Activated CD4-positive, CD25-positive, alpha-beta regulatory T cell treated with anti-CD3 and anti-CD28 coated beads, Interleukin-2, amount 50 U/mL, for 16 hours (primary cell): ENCODE measurements around the gene CHCHD6.

Experiments used
- DNase-seq: peaks from one replicate; pipeline ENCODE4 v3.0.0-alpha.2; 2020; ENCODE audit warnings: low read depth, low spot score

The CHCHD6 gene

DNA sequence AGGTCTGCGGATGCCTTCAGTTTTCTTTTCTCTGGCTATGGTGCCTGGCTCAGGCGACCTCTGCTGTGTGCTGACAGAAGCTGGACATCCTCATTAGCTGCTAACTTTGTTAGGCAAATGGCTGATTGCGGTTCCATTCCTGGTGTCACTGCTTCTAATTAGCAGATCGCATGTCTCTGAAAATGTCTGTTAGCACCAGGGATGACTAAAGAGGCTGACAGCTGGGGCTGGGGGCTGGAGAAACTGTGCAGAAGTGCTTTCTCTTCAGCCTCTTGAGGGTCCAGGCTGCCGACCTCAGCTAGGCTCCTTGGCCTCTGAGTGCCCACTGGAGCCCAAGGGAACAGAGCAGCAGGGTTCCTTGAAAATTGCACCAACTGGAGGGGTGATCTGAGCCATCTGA, 39.3 kb downstream of the CHCHD6 start:
- DNase-seq, result no peak

- no peak for DNase-seq
Measured at GRCh38 chr3:126743781-126744180, 39.7 kb downstream of the CHCHD6 start.

DNA sequence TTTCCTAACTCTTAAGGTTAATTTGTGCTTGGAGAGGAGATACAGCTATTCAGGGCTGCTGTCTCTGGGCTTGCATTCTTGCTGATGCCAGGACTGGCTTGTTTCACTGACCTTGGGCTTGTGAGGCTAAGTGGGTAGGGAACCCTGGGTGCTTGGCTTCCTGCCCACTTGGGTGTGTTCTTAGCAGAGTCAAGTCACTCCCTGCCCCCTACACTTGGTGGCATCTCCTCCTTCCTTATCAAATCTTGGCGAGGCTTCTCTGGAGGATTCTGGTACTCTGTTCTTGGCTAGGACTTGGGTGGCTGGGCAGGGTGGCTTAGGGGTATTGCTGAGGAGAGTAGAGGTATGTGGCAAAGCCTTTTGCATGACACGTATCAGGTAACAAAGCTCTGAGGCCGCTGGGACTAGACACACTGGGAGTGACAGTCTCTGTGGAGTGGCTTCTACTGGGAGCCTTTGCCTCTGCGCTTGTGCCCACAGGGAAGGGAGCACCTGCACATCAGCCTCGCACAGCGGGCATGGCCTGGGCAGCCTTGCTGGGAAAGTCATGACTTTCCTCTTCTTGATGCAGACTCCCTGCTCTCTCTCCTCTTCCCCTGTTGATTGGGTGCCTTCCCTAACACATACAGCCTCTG, 41.8 kb downstream of the CHCHD6 start:
- DNase-seq, result no peak

DNA sequence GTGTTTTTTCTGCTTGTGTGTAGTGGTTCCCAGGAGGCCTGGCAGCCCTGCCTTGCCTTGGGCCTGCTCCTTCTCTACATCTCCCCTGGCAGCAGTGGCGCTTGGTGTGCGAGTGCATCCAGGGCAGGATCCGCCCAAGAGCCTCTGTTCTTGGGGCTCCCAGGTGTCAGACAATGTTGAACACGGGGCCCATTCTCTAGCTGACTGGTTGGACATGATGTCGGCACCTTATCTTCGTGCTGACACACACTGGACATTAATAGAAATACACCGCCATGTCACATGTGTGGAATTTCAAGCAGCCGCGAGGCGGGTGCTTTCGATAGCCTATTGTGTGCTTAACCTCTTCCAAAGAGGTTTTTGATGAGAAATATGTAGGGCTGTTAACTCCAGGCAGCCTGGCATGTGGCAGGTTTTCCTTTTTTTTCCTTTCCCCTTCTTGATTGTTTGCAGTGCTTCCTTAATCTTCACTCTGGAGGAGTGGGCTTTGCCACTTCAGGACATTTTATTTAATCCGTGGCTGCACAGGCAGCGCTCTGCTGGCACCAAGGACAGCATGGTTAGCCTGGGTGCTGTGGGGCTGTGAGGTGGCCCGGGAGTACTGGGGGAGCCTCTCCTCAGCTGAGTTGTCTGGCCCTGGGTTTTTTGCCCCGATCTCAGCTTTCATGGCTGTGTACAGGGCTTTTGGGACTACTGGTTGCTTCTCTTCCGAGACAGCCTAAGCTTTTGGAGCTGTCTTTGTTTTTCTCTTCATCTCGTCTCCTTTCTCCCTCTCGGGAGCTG, 42.5 kb downstream of the CHCHD6 start:
- no peak for DNase-seq

GRCh38 chr3:126747768-126748167, 43.7 kb downstream of the CHCHD6 start:
- DNase-seq, result no peak

DNA sequence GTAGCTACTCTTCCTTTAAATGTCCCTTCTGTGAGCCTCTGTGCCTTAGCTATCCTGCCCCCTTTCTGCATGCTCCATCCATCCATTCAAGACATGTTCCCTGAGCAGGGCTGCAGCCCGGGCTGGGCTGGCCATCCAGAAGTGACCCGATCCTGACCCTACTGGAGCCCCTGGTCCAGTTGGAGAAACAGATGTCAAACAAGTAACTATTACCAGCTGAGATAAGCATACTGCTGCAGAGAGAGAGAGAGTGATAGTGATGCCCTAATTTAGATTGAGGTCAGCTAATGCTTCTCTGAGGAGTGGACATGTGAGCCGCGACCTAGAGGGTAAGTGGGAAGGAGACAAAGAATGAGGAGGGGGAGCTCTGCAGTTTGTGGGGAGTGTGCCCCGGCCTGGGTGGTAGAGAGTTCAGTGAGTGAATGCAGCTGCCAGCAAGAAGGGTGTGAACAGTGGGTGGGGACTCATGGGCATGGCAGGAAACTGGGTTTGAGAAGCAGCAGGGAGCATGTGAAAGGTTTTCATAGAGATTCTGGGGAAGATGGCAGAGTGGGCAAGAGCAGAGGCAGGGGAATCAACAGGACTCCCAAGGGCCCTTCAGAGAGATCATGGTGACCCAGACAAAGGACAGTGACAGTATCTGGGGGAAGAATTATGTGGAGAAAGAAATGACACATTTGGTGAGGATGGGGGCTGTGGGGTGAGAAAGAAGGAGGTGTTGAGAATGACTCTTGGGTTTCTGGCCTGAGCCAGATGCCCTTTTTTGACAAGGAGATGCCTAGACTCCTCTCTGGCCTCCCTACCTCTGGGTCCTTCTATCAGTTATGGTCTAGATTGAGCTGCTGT, 44.9 kb downstream of the CHCHD6 start:
- DNase-seq, result no peak

DNA sequence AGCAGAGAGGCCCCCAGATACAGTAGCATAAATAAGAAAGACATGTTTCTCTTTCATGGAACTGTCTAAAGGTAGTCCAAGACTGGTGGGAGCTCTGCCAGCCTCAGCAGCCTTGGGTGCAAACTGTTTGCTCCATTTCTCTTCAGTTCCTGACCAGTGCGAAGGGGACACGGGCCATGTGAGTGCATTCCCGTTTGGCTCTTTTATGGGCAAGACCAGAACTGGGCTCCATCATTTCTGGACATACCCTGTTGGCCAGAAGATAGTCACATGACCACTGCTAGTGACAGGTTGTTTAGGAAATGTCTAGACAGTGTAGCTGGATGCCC, 45.5 kb downstream of the CHCHD6 start:
- no peak for DNase-seq

DNA sequence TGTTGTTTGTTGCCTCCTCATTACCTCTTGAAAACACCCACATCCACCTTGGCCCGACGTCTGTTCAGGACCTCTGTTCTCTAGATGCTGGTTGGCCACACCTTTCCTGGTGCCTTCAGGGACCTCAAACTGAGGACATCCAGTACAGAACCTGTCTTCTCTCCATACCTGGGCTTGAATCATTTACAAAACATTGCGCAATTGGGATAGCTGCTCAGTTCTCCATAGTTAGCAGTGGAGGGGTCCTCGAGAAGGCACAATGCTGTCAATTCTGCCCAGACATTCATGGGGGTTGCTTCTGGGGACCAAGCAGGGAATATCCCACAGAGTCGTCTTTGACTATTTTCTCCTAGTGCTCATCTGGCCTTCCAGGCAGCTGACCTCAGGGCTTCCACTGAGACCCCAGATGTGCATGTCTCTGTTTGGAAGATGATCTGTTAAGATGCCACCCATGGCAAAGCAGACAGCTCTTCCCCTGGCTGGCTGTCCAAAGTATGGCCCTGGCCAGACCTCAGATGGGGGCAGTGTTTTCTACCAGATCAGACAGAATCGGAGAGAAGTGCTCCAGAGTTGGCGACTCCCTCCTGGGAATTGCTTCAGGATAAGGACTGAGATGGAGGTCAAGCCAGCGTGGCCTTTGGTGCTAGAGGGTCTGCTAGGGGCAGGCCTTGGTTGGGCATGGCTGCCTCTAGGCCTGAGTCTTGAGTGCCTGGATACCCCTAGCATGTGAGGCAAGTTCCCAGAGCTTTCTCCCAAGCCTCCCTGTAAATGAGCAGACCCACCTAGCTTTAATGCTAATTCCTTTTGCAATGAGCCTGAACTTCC, 46.1 kb downstream of the CHCHD6 start:
- DNase-seq, result no peak

GRCh38 chr3:126750756-126751121, 46.7 kb downstream of the CHCHD6 start:
- no peak for DNase-seq

- no peak for DNase-seq
Measured at GRCh38 chr3:126751611-126752302, 47.7 kb downstream of the CHCHD6 start.

DNA sequence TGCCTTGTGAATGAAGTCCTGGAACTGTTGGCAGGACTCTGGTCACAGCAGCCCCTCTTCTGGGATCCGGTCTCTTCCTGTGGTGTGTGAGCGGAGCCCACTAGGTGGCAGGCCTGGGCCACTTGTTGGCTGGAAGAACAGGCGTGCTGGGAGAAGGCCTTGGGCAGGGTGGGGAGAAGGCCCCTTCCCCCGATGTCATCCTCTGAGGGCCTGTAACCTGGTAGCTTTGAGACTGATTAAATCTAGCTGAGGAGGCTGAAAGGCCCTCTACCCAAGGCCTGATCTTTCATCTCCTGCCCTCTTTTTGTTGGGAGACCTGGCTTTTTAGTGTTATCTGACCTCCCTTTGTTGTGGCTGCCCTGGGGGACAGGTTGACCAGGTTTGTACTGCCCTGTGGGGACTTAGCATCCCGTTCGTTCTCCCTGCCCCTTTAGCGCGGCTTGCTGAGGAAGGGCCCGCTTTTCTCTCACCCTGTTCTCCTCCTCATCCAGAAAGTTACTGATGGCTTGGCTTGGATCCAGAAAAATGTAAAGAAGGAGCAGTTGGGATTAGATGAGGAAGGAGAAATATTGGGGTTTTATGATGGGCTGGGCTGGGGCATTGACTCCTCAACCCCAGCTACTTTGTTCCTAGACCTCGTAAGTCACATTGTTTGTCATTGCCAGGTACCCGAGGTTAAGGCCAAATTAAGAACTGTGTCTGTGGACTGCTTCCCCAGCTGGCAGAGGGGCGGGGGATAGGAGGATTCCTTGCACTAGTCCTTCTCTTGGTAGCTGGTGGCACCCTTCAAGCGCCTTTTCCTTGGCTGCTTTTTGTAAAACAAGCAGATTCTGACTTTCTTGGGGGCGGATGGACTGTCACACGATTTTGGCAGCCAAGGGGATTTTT, 48.5 kb downstream of the CHCHD6 start:
- DNase-seq, result no peak

DNA sequence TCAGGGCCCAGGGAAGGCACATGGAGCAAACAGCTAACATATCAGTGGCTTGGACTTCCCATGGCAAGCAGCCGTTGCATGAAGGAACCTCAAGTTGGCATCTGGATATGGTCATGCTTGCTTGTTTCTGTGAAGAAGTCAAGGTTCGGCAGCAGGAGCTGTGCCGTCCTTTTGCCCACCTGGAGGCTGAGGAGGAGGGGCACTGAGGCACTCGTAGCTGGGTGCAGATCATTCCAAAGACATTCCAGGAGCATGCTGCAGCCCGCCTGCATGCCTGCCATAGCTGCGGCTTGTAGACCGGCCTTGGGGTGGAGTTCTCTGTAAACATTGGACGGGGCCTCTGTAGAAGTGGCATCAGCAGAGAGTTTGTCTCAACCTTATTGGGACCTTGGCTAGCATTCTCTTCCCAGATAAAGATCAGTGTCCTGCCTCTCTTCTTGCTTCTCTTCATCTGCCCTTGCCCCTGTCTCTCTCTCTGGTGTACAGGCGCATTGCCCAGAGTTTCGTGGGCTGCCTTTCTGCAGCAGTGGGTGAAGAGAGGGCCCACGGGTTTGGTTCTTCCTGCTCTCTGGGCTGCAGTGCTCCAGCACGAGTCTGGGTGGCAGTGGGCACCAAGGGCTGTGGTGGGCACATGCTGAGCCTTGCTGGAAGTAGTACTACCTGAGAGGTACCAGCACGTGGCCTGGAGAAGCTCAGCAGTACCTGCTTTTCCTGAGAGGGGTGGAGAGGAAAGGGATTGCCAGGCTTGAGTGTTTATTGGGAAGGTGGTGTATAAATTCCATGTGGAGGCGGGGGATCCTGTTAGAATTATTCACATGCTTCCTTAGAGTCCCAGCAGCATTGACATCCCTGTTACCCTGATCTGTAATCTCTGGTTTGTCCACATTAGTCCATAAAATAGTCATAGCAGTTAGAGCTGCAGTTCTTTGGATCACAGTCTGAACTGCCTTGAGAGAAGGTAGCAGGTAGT, 49.4 kb downstream of the CHCHD6 start:
- no peak for DNase-seq

DNA sequence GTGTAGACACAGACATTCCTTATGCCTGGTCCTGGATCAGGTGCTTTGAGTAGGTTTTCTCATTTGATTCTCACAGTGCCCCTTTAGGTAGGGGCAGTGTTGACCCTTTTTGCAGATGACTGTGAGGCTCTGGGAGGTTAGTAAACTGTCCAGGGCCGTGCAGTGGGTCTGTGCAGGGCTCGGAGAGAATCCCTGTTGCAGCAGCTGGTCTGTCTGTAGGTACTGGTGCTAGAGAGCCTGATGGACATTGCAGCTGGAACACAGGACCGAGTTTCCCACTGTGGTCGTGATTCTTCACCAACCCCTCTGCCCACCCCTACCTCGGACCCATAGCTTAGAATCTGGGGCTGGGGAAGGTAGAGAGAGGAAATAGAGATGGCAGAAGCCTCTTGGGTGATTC, 51.8 kb downstream of the CHCHD6 start:
- no peak for DNase-seq

GRCh38 chr3:126758026-126758425, 54.0 kb downstream of the CHCHD6 start:
- no peak for DNase-seq

DNA sequence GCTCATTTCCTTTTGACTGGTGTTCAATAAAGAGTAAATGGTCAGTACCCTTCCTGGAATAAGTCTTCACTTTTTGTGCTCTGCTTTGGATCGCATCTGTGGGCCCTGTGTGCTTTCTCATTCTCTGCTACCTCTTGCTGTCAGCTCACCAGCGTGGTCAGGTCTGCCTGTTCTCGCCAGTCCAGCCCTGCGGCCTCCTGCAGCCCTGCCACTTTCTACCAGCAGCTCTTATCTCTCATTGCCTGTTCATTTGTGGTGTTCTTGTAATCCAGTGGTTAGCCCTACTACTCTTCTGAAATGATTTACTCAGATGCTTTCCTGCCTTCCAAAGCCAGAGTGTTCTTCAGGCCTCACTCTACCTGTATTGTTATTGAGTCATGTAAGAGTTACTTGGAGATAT, 54.8 kb downstream of the CHCHD6 start:
- no peak for DNase-seq

- DNase-seq, result no peak
Measured at GRCh38 chr3:126760541-126760940, 56.5 kb downstream of the CHCHD6 start.

DNA sequence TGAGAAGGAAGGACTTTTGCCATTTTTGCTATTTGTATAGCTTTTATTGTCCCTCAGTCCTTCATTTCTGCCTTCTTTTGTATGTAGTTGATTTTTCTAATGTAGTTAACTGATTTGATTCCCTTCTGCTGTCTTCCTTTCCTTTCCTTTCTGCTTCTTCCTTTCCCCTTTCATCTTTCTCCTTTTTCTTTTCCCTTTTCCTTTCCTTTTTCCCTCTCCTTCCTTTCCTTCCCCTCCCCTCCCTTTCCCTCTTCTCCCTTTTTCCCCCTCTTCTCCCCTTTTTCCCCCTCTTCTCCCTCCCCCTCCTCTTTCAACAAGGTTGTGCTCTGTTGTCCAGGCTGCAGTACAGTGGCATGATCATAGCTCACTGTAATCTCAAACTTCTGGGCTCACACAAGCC, 59.0 kb downstream of the CHCHD6 start:
- DNase-seq, result no peak

DNA sequence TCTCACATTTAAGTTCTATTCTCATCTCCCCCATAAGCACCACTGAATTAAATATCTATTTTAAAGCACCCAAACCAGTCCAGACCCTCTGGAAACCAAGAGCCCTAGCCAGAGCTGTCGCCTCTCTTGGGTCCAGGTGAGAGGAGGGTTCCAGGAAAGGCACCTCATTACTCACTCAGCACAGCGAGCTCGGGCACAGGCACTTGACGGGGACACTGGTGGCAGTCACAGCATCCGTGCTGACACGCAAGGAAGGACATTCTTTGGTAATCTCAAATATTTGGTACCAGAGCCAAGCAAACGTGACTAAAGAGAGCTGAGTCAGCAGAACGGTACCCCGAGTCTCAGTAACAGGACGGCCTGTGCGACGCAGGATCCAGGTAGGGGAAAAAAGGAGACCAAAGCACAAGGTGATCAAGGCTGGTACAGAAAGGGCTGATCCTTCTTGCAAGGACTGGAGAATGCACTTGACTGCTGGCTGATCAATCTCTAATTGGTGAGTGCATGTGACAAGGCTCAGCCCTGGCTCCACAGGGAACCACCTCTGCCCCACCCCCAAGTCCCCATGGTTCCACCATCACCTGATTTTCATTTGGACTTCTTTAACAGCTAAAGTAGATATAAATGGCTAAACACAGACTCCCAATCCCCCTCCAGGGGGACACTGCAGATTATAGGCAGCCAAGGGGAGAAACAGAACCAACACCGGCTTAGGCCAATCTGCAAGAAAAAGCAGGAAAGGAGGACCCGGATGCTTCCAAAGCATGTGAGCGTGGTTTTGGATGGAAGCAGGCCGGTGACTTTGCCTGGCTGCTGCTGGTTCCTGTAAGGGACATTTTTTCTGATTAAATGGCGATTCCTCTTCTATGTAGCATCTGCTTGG, 61.4 kb downstream of the CHCHD6 start:
- no peak for DNase-seq
